ENCODE data around the gene SLC45A1.

DNA sequence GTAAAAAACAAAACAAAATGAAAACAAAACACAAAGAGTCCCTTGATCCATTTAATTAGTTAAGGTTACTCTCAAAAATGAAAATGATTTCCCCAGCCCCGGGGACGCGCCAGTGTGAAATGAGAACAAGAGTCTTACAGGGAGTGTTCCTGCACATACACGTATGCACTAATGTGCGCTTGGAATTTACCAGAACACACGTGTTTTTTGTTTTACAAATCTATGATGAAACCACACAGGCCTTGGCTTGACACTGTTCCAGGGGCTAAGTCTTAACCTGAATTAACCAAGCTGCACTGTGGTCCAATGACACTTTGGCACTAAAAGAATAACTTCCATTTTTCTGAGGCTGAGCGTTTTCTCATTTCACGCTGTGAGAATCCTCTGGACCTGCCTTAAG lies 63.7 kb downstream of the SLC45A1 start:
- TF ChIP-seq, protein P1, sequence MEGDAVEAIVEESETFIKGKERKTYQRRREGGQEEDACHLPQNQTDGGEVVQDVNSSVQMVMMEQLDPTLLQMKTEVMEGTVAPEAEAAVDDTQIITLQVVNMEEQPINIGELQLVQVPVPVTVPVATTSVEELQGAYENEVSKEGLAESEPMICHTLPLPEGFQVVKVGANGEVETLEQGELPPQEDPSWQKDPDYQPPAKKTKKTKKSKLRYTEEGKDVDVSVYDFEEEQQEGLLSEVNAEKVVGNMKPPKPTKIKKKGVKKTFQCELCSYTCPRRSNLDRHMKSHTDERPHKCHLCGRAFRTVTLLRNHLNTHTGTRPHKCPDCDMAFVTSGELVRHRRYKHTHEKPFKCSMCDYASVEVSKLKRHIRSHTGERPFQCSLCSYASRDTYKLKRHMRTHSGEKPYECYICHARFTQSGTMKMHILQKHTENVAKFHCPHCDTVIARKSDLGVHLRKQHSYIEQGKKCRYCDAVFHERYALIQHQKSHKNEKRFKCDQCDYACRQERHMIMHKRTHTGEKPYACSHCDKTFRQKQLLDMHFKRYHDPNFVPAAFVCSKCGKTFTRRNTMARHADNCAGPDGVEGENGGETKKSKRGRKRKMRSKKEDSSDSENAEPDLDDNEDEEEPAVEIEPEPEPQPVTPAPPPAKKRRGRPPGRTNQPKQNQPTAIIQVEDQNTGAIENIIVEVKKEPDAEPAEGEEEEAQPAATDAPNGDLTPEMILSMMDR (IDR thresholded peaks at IDR 0.05 in 2 of 3, conservative IDR thresholded peaks at IDR 0.05 in 1 of 3; ENCODE audit: borderline replicate concordance in 1 of 3, insufficient read depth in 1 of 3, low read depth in 2 of 3, low read length in 2 of 3), result no peak
- TF ChIP-seq ZNF274 (IDR thresholded peaks at IDR 0.05; ENCODE audit: low read depth, low read length) (no peak), POLR2A (IDR thresholded peaks at IDR 0.05; ENCODE audit: borderline replicate concordance, extremely low read depth, insufficient read depth, insufficient read length) (no peak), EZH2 (IDR thresholded peaks at IDR 0.05) (no peak), RAD21 (IDR thresholded peaks at IDR 0.05; ENCODE audit: low read depth) (no peak), EZH2phosphoT487 (IDR thresholded peaks at IDR 0.05; ENCODE audit: borderline replicate concordance) (no peak), ELF1 (IDR thresholded peaks at IDR 0.05; ENCODE audit: borderline replicate concordance, low read depth) (no peak), SIN3A (IDR thresholded peaks at IDR 0.05; ENCODE audit: low read depth) (no peak)
- TF ChIP-seq, protein P2, sequence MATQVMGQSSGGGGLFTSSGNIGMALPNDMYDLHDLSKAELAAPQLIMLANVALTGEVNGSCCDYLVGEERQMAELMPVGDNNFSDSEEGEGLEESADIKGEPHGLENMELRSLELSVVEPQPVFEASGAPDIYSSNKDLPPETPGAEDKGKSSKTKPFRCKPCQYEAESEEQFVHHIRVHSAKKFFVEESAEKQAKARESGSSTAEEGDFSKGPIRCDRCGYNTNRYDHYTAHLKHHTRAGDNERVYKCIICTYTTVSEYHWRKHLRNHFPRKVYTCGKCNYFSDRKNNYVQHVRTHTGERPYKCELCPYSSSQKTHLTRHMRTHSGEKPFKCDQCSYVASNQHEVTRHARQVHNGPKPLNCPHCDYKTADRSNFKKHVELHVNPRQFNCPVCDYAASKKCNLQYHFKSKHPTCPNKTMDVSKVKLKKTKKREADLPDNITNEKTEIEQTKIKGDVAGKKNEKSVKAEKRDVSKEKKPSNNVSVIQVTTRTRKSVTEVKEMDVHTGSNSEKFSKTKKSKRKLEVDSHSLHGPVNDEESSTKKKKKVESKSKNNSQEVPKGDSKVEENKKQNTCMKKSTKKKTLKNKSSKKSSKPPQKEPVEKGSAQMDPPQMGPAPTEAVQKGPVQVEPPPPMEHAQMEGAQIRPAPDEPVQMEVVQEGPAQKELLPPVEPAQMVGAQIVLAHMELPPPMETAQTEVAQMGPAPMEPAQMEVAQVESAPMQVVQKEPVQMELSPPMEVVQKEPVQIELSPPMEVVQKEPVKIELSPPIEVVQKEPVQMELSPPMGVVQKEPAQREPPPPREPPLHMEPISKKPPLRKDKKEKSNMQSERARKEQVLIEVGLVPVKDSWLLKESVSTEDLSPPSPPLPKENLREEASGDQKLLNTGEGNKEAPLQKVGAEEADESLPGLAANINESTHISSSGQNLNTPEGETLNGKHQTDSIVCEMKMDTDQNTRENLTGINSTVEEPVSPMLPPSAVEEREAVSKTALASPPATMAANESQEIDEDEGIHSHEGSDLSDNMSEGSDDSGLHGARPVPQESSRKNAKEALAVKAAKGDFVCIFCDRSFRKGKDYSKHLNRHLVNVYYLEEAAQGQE (IDR thresholded peaks at IDR 0.05; ENCODE audit: low read depth), result no peak
- TF ChIP-seq, protein P3, sequence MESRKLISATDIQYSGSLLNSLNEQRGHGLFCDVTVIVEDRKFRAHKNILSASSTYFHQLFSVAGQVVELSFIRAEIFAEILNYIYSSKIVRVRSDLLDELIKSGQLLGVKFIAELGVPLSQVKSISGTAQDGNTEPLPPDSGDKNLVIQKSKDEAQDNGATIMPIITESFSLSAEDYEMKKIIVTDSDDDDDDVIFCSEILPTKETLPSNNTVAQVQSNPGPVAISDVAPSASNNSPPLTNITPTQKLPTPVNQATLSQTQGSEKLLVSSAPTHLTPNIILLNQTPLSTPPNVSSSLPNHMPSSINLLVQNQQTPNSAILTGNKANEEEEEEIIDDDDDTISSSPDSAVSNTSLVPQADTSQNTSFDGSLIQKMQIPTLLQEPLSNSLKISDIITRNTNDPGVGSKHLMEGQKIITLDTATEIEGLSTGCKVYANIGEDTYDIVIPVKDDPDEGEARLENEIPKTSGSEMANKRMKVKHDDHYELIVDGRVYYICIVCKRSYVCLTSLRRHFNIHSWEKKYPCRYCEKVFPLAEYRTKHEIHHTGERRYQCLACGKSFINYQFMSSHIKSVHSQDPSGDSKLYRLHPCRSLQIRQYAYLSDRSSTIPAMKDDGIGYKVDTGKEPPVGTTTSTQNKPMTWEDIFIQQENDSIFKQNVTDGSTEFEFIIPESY (IDR thresholded peaks at IDR 0.05; ENCODE audit: extremely low read depth, insufficient replicate concordance, low read length), result no peak

Measured in HCT116 (cell line).